ENCODE data around the gene DEUP1. TPM values are rescaled to one million over a fixed set of nuclear protein-coding genes. Genes with fewer than 3 reads are reported as not detected.

DEUP1 gene
- total RNA-seq, 2 experiments from 2014 or later, result not detected

Other genes starting within 250 kb of the DEUP1 start
- gene SLC36A4, start 132.8 kb upstream of the DEUP1 start, total RNA-seq, result 10 to 100 TPM; 10.8 to 11.4 TPM
- gene SMCO4, start 212.6 kb downstream of the DEUP1 start, total RNA-seq, result 10 to 100 TPM; 35.4 to 41.9 TPM

Data from activated CD4-positive, alpha-beta T cell treated with anti-CD3 and anti-CD28 coated beads, Interleukin-2, amount 10 ng/mL, durations not matched to agents 7 days and 5 days (primary cell).